Skeletal muscle tissue (tissue), 4 donors: ENCODE data around the gene WLS. TPM values are rescaled to one million over a fixed set of nuclear protein-coding genes. Genes with fewer than 3 reads are reported as not detected.
"Not testable (repeated sequence)": the region's sequence is repeated elsewhere in the genome, so short reads cannot be mapped to it uniquely, and the experiment has no call there.

Experiments used
- H3K27ac ChIP-seq: one replicate; pipeline ENCODE4 v1.7.0; 2013; ENCODE audit warnings: mild to moderate bottlenecking, low read depth, low read length, inconsistent platforms
- H3K27me3 ChIP-seq, 3 donors: one replicate each; pipeline ENCODE4 v1.7.0; 2013; ENCODE audit warnings: low read length in 3 of 3; ENCODE audit not compliant: control insufficient read depth in 3 of 3, insufficient read depth in 3 of 3
- H3K36me3 ChIP-seq, 3 donors: one replicate each; pipeline ENCODE4 v1.7.0; 2013; ENCODE audit warnings: low read length in 3 of 3; ENCODE audit not compliant: control insufficient read depth in 3 of 3, insufficient read depth in 3 of 3
- H3K4me1 ChIP-seq, 3 donors: one replicate each; pipeline ENCODE4 v1.7.0; 2013; ENCODE audit warnings: low read length in 3 of 3, mild to moderate bottlenecking in 3 of 3; ENCODE audit not compliant: control insufficient read depth in 3 of 3, insufficient read depth in 3 of 3
- H3K4me3 ChIP-seq, 3 donors: one replicate each; pipeline ENCODE4 v1.7.0; 2013; ENCODE audit warnings: low read length in 3 of 3
- H3K9ac ChIP-seq, 3 donors: one replicate each; pipeline ENCODE4 v1.7.0; 2013; ENCODE audit warnings: low read length in 3 of 3, mild to moderate bottlenecking in 3 of 3, moderate library complexity in 2 of 3, low read depth in 1 of 3
- H3K9me3 ChIP-seq, 3 donors: one replicate each; pipeline ENCODE4 v1.7.0; 2013; ENCODE audit warnings: low read length in 3 of 3; ENCODE audit not compliant: control insufficient read depth in 3 of 3
- total RNA-seq: library from RNA; depleted of rRNA; stranded (reverse); fragments of >200 nt; gene quantifications from one replicate; pipeline ENCODE4 v1.2.3, GENCODE V29; 2014
- donor health status: Osteomylitis.

WLS gene
- total RNA-seq, 1 donor from 2014 or later, result 68.9 TPM

DNA sequence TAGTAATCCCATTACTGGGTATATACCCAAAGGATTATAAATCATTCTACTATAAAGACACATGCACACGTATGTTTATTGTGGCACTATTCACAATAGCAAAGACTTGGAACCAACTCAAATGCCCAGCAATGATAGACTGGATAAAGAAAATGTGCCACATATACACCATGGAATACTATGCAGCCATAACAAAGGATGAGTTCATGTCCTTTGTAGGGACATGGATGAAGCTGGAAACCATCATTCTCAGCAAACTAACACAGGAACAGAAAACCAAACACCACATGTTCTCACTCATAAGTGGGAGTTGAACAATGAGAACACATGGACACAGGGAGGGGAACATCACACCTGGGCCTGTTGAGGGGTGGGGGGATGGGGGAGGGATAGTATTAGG lies 60.5 kb downstream of the WLS start:
- H3K4me1 ChIP-seq, result peaks cover 33 to 49% (median 42%) of the 10 kb centered on the region in 3 donors
- H3K9ac ChIP-seq, H3K27me3 ChIP-seq, H3K36me3 ChIP-seq, H3K4me3 ChIP-seq, H3K9me3 ChIP-seq, H3K27ac ChIP-seq: not testable (repeated sequence)

DNA sequence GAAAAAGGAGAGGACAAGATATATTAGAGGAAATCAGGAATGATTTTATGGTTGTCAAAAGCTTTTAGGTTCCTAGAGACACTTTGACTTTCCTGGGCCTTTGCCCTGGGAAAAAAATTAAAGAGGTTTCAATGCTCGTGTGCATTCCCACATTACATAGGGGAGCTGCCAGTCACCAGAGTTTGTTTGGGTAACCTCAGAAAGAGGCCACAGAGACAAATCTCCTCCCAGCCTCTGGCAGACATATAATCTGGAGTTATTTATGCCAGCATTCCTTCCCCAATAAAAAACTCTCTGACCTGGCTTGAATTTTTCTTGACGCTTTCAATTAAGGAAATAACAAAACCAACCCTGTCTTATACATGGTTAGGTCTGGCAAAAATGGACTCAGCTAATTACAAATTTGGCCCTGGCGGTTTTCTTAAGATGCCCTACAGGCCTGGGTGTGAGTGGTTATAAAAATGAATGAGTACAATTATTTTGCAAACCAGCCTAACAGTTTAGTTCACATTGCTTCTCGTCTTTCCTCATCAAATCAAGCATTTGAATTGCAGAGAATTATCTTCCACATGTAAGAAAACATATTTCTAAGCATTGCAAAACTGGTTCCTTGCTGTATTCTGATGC lies 63.7 kb downstream of the WLS start:
- Histone ChIP-seq H3K36me3 (no peaks in the 10 kb centered on the region), H3K4me1 (peaks cover 18 to 26% (median 24%) of the 10 kb centered on the region in 3 donors), H3K27me3 (no peaks in the 10 kb centered on the region), H3K9ac (no peak overlapping the region), H3K9me3 (no peaks in the 10 kb centered on the region), H3K27ac (no peak overlapping the region), H3K4me3 (no peak overlapping the region)

DNA sequence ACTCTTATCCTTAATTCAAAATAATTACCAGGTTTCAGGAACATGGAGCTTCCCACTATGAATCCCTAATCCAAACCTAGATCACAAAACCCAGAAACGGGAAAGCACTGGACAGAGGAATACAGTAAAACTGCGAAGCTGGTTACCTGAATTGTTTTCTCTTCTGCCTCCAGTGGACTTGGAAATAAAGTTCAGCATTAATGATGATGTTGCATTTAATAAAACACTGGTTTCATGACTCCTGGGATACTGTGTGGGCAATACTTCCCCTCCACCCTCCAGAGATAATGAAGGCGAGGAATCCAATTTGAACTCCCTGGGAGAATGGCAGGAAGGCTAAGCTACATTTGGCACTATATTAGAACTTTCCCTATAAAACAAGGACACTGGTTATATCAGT lies 65.1 kb downstream of the WLS start:
- H3K36me3 ChIP-seq, result peaks cover 3 to 6% (median 4%) of the 10 kb centered on the region in 3 donors
- H3K4me1 ChIP-seq, result peaks cover 9 to 15% (median 11%) of the 10 kb centered on the region in 3 donors

DNA sequence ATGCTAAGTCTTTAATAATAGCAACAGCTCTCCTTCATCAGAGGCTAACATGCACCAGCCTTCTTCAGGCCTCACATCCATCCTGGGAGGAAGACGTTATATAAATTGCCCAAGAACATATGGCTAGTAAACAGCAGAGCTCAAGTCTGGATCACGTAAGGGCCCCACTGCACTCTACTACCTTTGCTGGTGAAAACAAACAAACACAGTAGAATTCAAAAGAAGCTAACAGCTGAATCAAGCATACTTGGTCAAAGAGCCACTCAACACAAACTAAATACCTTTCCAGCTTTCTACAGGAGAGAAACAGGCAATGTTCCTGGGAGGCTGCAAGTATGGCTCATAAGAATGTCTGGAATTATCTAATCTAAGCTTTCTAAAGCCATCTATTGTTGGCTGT lies 66.0 kb downstream of the WLS start:
- peaks cover 9 to 15% (median 11%) of the 10 kb centered on the region in 3 donors for H3K4me1 ChIP-seq

More for the DNA sequence above, 65.1 kb downstream of the WLS start:
- Histone ChIP-seq H3K27me3 (no peaks in the 10 kb centered on the region), H3K27ac (no peak overlapping the region), H3K9me3 (no peaks in the 10 kb centered on the region), H3K4me3 (no peak overlapping the region), H3K9ac (no peak overlapping the region)

DNA sequence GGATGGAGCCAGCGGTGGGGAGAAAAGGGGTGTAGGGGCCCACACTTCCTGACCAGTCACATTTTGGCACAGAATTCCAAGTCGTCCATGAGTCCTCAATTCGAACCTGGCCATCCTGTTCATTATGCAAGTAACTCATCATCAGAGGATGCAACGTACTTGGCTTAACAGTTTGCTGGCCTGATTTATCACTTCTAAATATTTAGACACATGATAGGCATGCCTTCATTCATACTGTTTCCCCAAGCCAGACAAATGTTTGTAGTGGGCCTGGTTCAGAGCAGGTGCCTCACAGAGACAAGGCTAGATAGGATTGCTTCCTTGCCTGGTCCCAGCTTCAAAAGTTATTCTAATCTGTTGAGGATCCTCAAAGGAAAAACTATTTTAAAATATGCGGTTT lies 66.7 kb downstream of the WLS start:
- Histone ChIP-seq H3K27me3 (no peaks in the 10 kb centered on the region), H3K4me1 (peaks cover 9 to 15% (median 11%) of the 10 kb centered on the region in 3 donors), H3K9ac (no peak overlapping the region), H3K9me3 (no peaks in the 10 kb centered on the region), H3K4me3 (no peak overlapping the region), H3K36me3 (peaks cover 3 to 6% (median 4%) of the 10 kb centered on the region in 3 donors), H3K27ac (no peak overlapping the region)

More for the DNA sequence above, 66.0 kb downstream of the WLS start:
- Histone ChIP-seq H3K9me3 (no peaks in the 10 kb centered on the region), H3K27me3 (no peaks in the 10 kb centered on the region), H3K27ac (no peak overlapping the region), H3K36me3 (peaks cover 3 to 6% (median 4%) of the 10 kb centered on the region in 3 donors), H3K4me3 (no peak overlapping the region), H3K9ac (no peak overlapping the region)

DNA sequence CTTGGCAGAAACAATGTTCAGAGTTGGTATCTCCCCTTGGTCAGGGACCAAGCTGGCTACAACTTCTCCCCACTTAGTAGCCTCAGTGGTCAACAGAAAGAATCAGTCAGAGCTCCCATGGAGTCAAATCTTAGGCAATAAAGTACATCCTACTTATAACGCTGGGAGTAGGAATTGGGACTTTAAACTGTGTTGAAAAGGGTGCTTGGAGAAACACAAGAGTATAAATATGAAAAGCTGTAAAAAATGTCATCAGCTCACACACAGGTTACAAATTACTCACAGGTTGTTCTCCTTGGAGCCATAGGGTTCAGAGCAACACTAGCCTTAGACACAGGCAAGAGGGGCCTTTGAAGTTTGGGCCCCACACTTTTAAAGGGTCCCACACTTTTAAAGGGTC lies 67.4 kb downstream of the WLS start:
- Histone ChIP-seq H3K9ac (no peak overlapping the region), H3K27ac (no peak overlapping the region), H3K36me3 (peaks cover 3 to 6% (median 4%) of the 10 kb centered on the region in 3 donors), H3K4me3 (no peak overlapping the region), H3K27me3 (no peaks in the 10 kb centered on the region), H3K9me3 (no peaks in the 10 kb centered on the region), H3K4me1 (peaks cover 9 to 15% (median 11%) of the 10 kb centered on the region in 3 donors)

DNA sequence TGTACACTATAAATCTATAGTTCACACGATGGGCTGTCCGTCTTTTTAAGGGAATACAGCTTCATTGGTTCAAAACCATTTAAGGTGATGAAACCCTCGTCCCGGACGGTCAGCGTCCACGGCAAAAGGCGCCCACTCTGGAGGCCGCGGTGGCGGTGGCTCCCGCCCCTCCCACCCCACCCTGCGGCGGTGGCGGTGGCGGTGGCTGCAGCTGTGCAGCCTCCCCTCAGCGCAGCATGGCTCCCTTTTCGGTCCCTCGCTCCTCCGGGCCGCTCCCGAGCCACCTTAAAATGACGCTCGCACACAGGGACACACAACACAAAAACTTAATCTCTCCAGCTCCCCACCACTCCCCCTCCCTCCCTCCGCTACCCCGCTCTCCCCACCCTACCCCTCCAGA lies 69.1 kb downstream of the WLS start:
- Histone ChIP-seq H3K27me3 (no peaks in the 10 kb centered on the region), H3K9ac (no peak overlapping the region), H3K4me3 (no peak overlapping the region), H3K9me3 (no peaks in the 10 kb centered on the region), H3K4me1 (peaks cover 4 to 9% (median 8%) of the 10 kb centered on the region in 3 donors), H3K27ac (no peak overlapping the region), H3K36me3 (peaks cover 7 to 12% (median 9%) of the 10 kb centered on the region in 3 donors)

DNA sequence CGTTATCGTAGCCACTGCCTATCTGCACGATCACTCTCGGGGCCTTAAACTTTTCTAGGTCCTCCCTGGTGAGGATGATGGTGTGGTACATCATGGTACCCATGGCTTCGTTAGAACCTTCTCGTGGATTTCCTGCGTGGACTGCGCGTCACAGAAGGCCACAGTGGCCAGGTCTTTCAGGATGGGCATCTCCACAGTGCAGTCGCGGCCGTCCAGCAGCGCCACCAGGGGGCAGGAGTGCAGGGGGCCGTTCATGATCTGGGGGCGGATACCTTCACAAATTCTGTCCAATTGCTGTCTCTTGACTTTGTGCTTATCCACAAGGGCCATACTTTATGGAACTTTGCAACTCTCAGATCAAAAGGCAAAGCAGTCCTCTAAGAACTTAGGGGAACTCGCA lies 69.6 kb downstream of the WLS start:
- peaks cover 0 to 4% (median 3%) of the 10 kb centered on the region in 3 donors for H3K4me1 ChIP-seq
- H3K27me3 ChIP-seq, result no peaks in the 10 kb centered on the region
- no peak overlapping the region for H3K4me3 ChIP-seq
- peaks cover 9 to 12% (median 9%) of the 10 kb centered on the region in 3 donors for H3K36me3 ChIP-seq
- H3K9me3 ChIP-seq, result no peaks in the 10 kb centered on the region
- no peak overlapping the region for H3K9ac ChIP-seq
- H3K27ac ChIP-seq, result no peak overlapping the region

DNA sequence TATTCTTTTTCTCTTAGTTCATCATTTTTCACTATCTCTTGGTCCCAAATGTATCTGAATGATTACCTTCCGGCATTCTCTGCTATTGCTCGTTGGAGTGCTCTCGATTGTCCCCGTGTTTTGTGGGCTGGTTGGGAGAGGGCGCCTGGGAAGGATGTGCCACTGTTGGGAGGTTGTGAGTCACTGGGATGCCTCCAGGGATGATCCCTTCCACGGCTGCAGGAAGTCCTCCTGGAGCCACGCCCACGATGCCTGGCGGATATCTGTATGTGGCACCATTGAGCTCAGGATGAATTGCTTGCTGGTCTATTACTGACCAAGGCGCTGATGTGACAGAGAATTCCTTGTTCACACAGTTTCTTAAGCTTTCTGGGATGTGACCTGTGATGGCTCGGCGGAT lies 70.7 kb downstream of the WLS start:
- H3K27me3 ChIP-seq, H3K9ac ChIP-seq, H3K27ac ChIP-seq, H3K4me1 ChIP-seq, H3K9me3 ChIP-seq, H3K4me3 ChIP-seq: not testable (repeated sequence)
- peaks cover 9 to 15% (median 9%) of the 10 kb centered on the region in 3 donors for H3K36me3 ChIP-seq

DNA sequence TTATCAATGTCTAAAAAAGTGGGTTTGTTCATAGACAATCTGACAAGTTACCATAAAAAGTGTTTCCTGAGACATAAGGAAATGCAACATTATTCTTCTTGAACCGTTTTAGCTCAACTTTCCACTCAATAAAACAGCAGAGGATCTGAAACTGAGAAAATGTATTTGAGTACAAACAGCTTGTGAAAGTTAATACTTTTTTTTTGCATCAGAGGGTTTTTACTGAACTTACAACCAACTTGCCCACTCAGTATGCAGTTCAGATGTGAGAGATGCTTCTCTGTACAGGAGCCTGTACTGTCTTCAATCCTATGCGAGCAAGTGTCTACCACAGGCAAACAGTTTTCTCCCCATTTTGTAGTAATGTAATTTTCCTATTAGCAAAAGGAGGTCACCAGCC lies 71.4 kb downstream of the WLS start:
- H3K9ac ChIP-seq, H3K4me3 ChIP-seq, H3K9me3 ChIP-seq, H3K27me3 ChIP-seq, H3K4me1 ChIP-seq, H3K27ac ChIP-seq: not testable (repeated sequence)
- H3K36me3 ChIP-seq, result peaks cover 9 to 15% (median 9%) of the 10 kb centered on the region in 3 donors
